HCT116 (cell line): Measurements from ENCODE around the gene KXD1. TPM values are rescaled to one million over a fixed set of nuclear protein-coding genes. Genes with fewer than 3 reads are reported as not detected.

Experiments
- ATAC-seq: fragments of 200-7000 bp; cut with Tn5 transposase; 2 replicates; pipeline ENCODE4 v1.9.1; 2020; ENCODE audit warnings: mild to moderate bottlenecking, moderate library complexity
- BruUV-seq: library from RNA; stranded (reverse); fragments of 400-500 nt; replicated peaks from 2 replicates; lab custom pipeline; 2021; lab: Mats Ljungman, UMichigan
- CTCF ChIA-PET: fragments of 300-600 bp; sonication (Branson Sonifier 250); formaldehyde crosslinking; loops from one replicate; lab custom pipeline; 2021; ENCODE audit warnings: antibody characterized with exemption; lab: Charles Lee
- POLR2A ChIA-PET: fragments of 300-600, 350-600 bp; sonication (Branson Sonifier 250); formaldehyde crosslinking; loops from one replicate; lab custom pipeline; 2021; ENCODE audit warnings: antibody characterized with exemption; lab: Charles Lee
- RAD21 ChIA-PET, 2 experiments: fragments of 300-600 bp; sonication (Branson Sonifier 250); formaldehyde crosslinking; loops; one replicate each; lab custom pipeline; 2023; ENCODE audit warnings: low total read pairs in 2 of 2; ENCODE audit not compliant: uncharacterized antibody in 2 of 2, unreplicated experiment in 2 of 2, low non-redundant PET in 1 of 2; lab: Charles Lee
- DNase-seq: peaks from one replicate; pipeline ENCODE4 v3.0.0-alpha.2; 2010; ENCODE audit warnings: low read depth, low spot score
- H2AFZ ChIP-seq: fragments of 200-600 bp; shearing (Covaris generic), sonication (generic); 2 replicates; pipeline ENCODE4 v1.6.1; 2017; ENCODE audit warnings: low read depth, mixed run types, mixed read lengths, antibody characterized with exemption, low read length; ENCODE audit not compliant: poor library complexity, severe bottlenecking
- H3K27ac ChIP-seq: 2 replicates; pipeline ENCODE4 v1.5.1; 2012; ENCODE audit warnings: low read depth, low read length
- H3K27me3 ChIP-seq: fragments of 200-600 bp; sonication (generic); 2 replicates; pipeline ENCODE4 v1.6.1; 2016; ENCODE audit warnings: mixed run types, low read length, mixed read lengths; ENCODE audit not compliant: insufficient read depth
- H3K36me3 ChIP-seq, 2 experiments: fragments of 200-500 bp in 1 of 2; fragments of 200-600 bp in 1 of 2; sonication (Bioruptor generic) in 1 of 2; sonication (generic) in 1 of 2; 2 replicates each; pipeline versions ENCODE4 v1.5.1 to v1.6.1; 2014 to 2016; ENCODE audit warnings: low read length in 2 of 2, inconsistent platforms in 1 of 2, mixed read lengths in 1 of 2, mixed run types in 1 of 2; ENCODE audit not compliant: insufficient read depth in 2 of 2, control insufficient read depth in 1 of 2
- H3K4me1 ChIP-seq, 2 experiments: fragments of 200-600 bp in 1 of 2; sonication (generic) in 1 of 2; 2 replicates each; pipeline versions ENCODE4 v1.5.1 to v1.6.1; 2012 to 2017; ENCODE audit warnings: low read length in 2 of 2, inconsistent platforms in 1 of 2, mild to moderate bottlenecking in 1 of 2, mixed read lengths in 1 of 2, mixed run types in 1 of 2, moderate library complexity in 1 of 2; ENCODE audit not compliant: insufficient read depth in 2 of 2, control insufficient read depth in 1 of 2
- H3K4me2 ChIP-seq: fragments of 200-600 bp; sonication (generic); 2 replicates; pipeline ENCODE4 v1.6.1; 2017; ENCODE audit warnings: mixed run types, low read length, mixed read lengths
- H3K4me3 ChIP-seq, 2 experiments: fragments of 200-600 bp in 1 of 2; sonication (generic) in 1 of 2; replicated peaks in 1 of 2; 2 replicates each; pipeline ENCODE4 v1.5.1; 2011 to 2016; ENCODE audit warnings: low read length in 2 of 2, control low read depth in 1 of 2, low read depth in 1 of 2, mild to moderate bottlenecking in 1 of 2, mixed read lengths in 1 of 2, mixed run types in 1 of 2
- H3K79me2 ChIP-seq: fragments of 200-600 bp; sonication (generic); 2 replicates; pipeline ENCODE4 v1.6.1; 2017; ENCODE audit warnings: mild to moderate bottlenecking, mixed run types, low read length, moderate library complexity, mixed read lengths; ENCODE audit not compliant: insufficient read depth
- H3K9ac ChIP-seq: fragments of 200-600 bp; sonication (generic); 2 replicates; pipeline ENCODE4 v1.6.1; 2016; ENCODE audit warnings: low read length, mixed read lengths
- H3K9me2 ChIP-seq: fragments of 200-600 bp; sonication (generic), shearing (Covaris generic); 2 replicates; pipeline ENCODE4 v1.6.1; 2017; ENCODE audit warnings: mixed run types, mild to moderate bottlenecking, moderate library complexity; ENCODE audit not compliant: insufficient read depth
- H3K9me3 ChIP-seq, 2 experiments: fragments of 200-500 bp in 1 of 2; fragments of 200-600 bp in 1 of 2; sonication (Bioruptor generic) in 1 of 2; sonication (generic) in 1 of 2; 2 replicates each; pipeline ENCODE4 v1.6.1; 2014 to 2017; ENCODE audit warnings: low read length in 2 of 2, mixed read lengths in 2 of 2, inconsistent platforms in 1 of 2, low read depth in 1 of 2, mild to moderate bottlenecking in 1 of 2, mixed run types in 1 of 2, moderate library complexity in 1 of 2; ENCODE audit not compliant: control insufficient read depth in 1 of 2, insufficient read depth in 1 of 2
- H4K20me1 ChIP-seq: fragments of 200-600 bp; sonication (generic), shearing (Covaris generic); 2 replicates; pipeline ENCODE4 v1.6.1; 2017; ENCODE audit warnings: mixed run types, mild to moderate bottlenecking, moderate library complexity; ENCODE audit not compliant: insufficient read depth
- CBX3 ChIP-seq: IDR thresholded peaks from 2 replicates; pipeline ENCODE4 v1.6.1; 2012; ENCODE audit warnings: low read depth
- CEBPB ChIP-seq: IDR thresholded peaks from 2 replicates; pipeline ENCODE4 v1.6.1; 2012; ENCODE audit warnings: low read depth
- CTCF ChIP-seq, 3 experiments: fragments of 200-600 bp in 1 of 3; sonication (generic) in 1 of 3; IDR thresholded peaks in 2 of 3; conservative IDR thresholded peaks in 1 of 3; 2 replicates each; pipeline ENCODE4 v1.5.1; 2012 to 2017; ENCODE audit warnings: low read depth in 2 of 3, low read length in 2 of 3, antibody characterized with exemption in 1 of 3, borderline replicate concordance in 1 of 3, control low read depth in 1 of 3, mild to moderate bottlenecking in 1 of 3, mixed read lengths in 1 of 3, mixed run types in 1 of 3, moderate library complexity in 1 of 3; ENCODE audit not compliant: insufficient read depth in 1 of 3
- EGR1 ChIP-seq: IDR thresholded peaks from 2 replicates; pipeline ENCODE4 v1.6.1; 2012; ENCODE audit warnings: low read depth
- ELF1 ChIP-seq: IDR thresholded peaks from 2 replicates; pipeline ENCODE4 v1.6.1; 2012; ENCODE audit warnings: low read depth, borderline replicate concordance
- EZH2phosphoT487 ChIP-seq: fragments of 200-600 bp; IDR thresholded peaks from 2 replicates; pipeline ENCODE4 v1.6.1; 2018; ENCODE audit warnings: antibody characterized with exemption, borderline replicate concordance
- FOSL1 ChIP-seq: IDR thresholded peaks from 2 replicates; pipeline ENCODE4 v1.6.1; 2012; ENCODE audit warnings: low read depth
- JUND ChIP-seq: IDR thresholded peaks from 2 replicates; pipeline ENCODE4 v1.6.1; 2012
- RAD21 ChIP-seq: IDR thresholded peaks from 2 replicates; pipeline ENCODE4 v1.6.1; 2012; ENCODE audit warnings: low read depth, mild to moderate bottlenecking
- REST ChIP-seq: IDR thresholded peaks from 2 replicates; pipeline ENCODE4 v1.6.1; 2012; ENCODE audit warnings: low read depth
- SIN3A ChIP-seq: IDR thresholded peaks from 2 replicates; pipeline ENCODE4 v1.6.1; 2012; ENCODE audit warnings: low read depth
- TCF7L2 ChIP-seq: IDR thresholded peaks from 2 replicates; pipeline ENCODE4 v1.7.0; 2011; ENCODE audit warnings: borderline replicate concordance, inconsistent platforms; ENCODE audit not compliant: insufficient read depth, insufficient read length; ENCODE audit errors: extremely low read depth
- intact Hi-C: fragments of 100-400 bp; cut with micrococcal nuclease; formaldehyde crosslinking; loops from 2 replicates; pipeline ENCODE4 v1.10.0; 2022
- total RNA-seq: library from RNA; stranded (reverse); gene quantifications from one replicate; pipeline ENCODE4 v1.2.1, GENCODE V29; 2021; ENCODE audit not compliant: unreplicated experiment

Gene KXD1
- total RNA-seq, 1 experiment from 2014 or later: 139 TPM

- Histone ChIP-seq H3K9me3 (no peaks in the 10 kb centered on the region), H3K4me2 (no peak overlapping the region), H3K9ac (no peak overlapping the region), H2AFZ (no peak overlapping the region), H3K4me1 (peaks cover 15 to 17% of the 10 kb centered on the region in 2 experiments), H3K9me2 (no peaks in the 10 kb centered on the region), H3K79me2 (no peaks in the 10 kb centered on the region), H3K4me3 (no peak overlapping the region), H3K27ac (no peak overlapping the region), H3K36me3 (no peaks in the 10 kb centered on the region), H4K20me1 (no peaks in the 10 kb centered on the region), H3K27me3 (peaks cover 4% of the 10 kb centered on the region; the same call in 1 of the 2 replicates)
- ATAC-seq (no peak), DNase-seq (no peak)
- no peak for TF ChIP-seq RAD21
- no peak for TF ChIP-seq FOSL1
- TF ChIP-seq CEBPB: no peak
- TF ChIP-seq JUND: no peak
- no peak for TF ChIP-seq SIN3A
- no peak for TF ChIP-seq EGR1
- TF ChIP-seq ELF1: no peak
- TF ChIP-seq TCF7L2: no peak
- no peak for TF ChIP-seq CBX3
- TF ChIP-seq REST: no peak
- TF ChIP-seq CTCF (IDR thresholded peaks at IDR 0.05 in 2 of 3, conservative IDR thresholded peaks at IDR 0.05 in 1 of 3; ENCODE audit: borderline replicate concordance in 1 of 3, insufficient read depth in 1 of 3, low read depth in 2 of 3, low read length in 2 of 3): no peak
- TF ChIP-seq EZH2phosphoT487: no peak
- ChIA-PET RAD21 (no interaction called here), POLR2A (no interaction called here), CTCF (no interaction called here)
- no TSS peak for BruUV-seq
- intact Hi-C loops: no loop called here
Measured at GRCh38 chr19:18603958-18604819, 46.5 kb downstream of the KXD1 start.
